Ecto neural progenitor cell (in vitro differentiated cells): ENCODE results near the gene B3GNT9.
"Not testable (repeated sequence)": the region's sequence is repeated elsewhere in the genome, so short reads cannot be mapped to it uniquely, and the experiment has no call there.

Experiments
- DNase-seq: peaks from one replicate; pipeline ENCODE4 v3.0.0-alpha.2; 2018; ENCODE audit warnings: low spot score

Gene B3GNT9

GRCh38 chr16:67150047-67150832 lies 558 bp downstream of the B3GNT9 start:
- DNase-seq: peak; percentile 84

DNA sequence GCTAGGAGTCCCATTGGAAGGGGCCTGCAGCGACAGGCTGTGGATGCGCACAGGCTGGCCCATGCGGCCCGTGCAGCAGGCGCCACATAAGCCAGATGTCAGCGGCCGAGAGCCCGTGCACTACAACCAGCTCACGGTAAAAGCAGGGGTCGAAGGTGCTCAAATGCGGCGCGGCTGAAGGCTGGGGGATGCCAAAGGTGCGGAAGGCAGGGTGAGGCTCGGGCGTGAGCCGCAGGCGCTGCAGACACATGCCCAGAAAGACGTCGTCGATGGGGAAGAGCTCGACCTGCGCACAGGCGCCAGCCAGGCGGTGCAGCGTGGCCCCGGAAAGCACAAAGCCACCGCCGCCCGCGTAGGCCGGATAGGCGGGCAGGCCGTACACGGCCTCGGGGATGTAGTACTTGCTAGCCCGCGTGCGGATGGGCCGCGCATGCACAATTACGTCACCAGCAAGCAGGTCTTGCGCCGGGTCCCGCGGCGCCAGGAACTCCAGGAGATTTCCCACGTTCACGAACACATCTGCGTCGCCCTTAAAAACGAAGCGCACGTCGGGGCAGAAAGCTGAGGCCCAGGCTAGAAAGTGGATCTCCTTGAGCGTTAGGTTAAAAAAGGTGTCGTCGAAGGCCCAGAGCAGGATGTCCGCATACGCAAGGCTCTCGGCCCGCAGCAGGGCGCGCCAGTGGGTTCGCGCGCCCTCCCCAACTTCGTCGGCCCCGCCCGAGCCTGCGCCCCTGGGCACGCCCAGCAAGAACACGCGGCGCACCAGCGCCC lies 1.3 kb downstream of the B3GNT9 start:
- DNase-seq: no peak

- DNase-seq: no peak
Measured at GRCh38 chr16:67148656-67149275, 2.0 kb downstream of the B3GNT9 start.

DNA sequence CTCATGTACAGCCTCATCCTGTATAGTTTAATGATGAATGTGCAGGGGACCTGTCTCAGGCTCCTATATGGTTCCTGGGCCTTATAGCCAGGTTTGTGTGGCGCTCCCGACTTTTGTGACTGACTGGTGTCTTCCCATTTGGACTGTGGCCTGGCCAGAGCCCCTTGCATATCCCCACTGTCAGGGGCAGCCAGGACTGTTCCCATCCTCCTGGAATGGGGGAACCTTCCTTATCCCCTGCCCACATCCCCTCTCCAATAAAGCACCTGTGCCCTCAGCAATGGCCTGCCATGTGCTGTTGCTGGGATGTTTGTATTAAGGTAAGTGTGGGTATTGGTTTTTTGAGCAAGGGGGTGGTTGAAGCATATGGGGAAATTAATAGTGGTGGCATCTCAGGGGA lies 2.6 kb downstream of the B3GNT9 start:
- no peak for DNase-seq

GRCh38 chr16:67147437-67148140 lies 3.2 kb downstream of the B3GNT9 start:
- no peak for DNase-seq

DNA sequence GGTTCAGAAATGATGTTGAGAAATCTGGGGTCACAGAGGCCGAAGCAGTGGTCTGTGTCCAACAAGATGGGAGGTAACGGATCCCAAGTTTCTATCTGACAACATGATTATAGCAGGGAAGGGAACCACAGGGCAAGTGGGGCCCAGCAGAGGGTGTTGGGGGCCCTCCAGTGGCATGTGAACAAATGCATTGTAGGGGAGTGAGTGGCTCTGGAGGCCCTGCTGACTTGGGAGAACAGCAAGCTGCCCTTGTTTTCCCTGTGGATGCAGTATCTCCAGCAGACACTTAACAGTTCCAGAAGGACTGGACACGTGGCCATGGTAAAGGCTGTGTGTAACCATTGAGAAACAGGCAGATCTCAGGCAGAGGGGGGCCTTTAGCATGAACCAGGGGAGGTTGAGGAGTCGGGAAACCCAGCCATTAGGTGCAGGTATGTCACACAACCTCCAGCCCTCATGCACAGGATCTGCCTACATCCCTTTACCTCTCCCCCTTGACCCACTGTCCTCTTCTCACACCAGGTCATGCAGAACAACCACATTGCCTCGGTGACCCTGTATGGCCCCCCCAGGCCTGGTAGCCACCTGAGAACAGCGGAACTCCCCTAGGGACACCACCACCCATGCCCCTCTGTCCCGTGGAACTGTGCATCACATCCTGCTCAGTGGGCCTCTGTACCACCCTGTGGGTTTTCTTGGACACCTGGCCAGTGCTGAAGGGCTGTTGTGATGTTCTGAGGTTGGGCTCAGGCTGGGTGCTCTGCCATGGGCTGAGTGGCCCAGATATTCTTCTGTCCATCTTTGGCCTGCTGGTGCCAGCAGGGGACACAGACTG lies 4.1 kb downstream of the B3GNT9 start:
- no peak for DNase-seq

GRCh38 chr16:67145746-67146145 lies 5.1 kb downstream of the B3GNT9 start:
- DNase-seq: no peak

- no peak for DNase-seq
Measured at GRCh38 chr16:67144943-67145342, 5.9 kb downstream of the B3GNT9 start.

DNA sequence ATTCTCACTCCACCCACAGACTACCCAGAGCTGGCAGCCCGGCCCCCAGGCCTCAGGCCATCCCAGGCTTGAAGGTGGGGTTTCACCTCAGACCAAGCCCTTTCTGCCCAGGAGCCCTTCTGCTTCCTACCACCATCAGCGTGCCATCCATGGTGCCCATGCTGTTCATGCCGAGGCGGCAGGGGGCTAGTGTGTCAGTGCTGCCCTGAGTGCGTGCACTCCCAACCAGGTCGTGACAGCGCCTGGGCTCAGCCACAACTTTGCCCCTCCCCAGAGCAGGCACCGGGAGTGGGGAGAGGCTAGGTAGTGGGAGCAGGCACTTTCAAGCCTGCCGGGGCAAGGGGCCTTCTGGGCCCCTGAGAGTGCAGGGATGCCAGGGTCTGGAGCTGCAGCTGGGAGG lies 8.5 kb downstream of the B3GNT9 start:
- DNase-seq: no peak

GRCh38 chr16:67141391-67141790 lies 9.4 kb downstream of the B3GNT9 start:
- no peak for DNase-seq

DNA sequence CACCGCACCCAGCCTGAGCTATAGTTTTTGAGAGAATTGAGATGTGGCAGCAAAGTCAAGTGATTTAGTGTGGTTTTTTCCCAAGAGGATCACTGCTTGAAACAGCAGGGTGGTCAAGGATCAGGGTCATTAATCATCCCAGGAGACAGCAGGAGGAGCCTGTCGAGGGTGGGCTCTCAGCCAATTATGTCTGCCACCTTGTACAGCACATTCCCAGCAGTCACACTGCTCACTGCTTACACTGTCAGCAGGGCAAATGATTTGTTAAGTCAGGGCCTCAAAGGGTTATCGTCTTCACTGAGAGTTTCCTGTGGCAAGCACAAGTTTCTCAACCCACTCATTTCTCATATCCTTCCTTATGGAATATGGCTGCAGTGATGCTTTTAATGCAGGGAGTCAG lies 13.2 kb downstream of the B3GNT9 start:
- DNase-seq: no peak

- DNase-seq: no peak
Measured at GRCh38 chr16:67129422-67129821, 21.4 kb downstream of the B3GNT9 start.

DNA sequence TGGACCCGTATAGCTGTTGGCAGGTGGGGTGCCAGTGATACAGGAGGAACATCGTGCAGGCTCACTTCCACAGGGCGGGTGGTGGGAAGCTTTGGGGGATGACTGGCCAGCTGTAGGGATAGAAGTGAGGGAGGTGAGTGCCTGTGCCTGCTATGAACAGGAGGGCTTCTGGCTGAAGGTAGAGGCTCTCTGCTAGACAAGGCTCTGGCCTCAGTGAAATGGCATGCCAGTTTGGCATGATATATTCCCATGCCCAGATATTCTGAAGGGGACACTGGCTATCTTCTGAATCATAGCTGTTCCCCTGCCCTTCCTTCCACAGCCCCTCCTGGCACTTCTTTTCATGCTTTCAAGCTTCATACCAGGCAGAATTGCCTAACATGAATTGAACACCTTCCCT lies 21.9 kb downstream of the B3GNT9 start:
- no peak for DNase-seq

DNA sequence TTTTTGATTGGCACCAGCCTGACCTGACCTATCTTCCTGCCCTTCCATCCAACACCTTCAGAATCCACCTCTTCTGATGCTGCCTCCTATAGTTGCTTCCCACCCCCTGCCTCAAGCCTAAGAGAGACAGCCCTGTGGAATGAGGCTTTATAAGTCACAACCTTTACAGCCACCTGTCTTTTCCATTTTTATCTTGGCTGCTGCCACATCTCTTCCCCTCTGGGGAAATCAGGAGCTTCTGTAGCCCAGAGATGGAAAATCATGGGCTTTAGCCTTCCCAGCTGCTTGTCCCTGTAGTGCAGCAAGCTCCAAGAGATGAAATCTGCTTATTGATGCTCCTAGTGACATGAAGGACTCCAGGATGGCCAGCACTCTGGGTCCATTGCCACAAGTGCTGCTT lies 22.4 kb downstream of the B3GNT9 start:
- DNase-seq: no peak

DNA sequence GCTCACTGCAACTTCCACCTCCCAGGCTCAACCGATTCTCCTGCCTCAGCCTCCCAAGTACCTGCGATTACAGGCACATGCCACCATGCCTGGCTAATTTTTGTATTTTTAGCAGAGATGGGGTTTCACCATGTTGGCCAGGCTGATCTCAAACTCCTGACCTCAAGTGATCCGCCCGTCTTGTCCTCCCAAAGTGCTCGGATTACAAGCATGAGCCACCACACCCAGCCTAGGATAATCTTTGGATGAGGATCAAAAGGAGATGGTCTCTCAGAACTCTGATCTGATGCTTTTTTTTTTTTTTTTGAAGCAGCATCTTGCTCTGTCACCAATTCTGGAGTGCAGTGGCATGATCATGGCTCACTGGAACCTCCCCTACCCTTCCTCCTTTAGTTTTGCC lies 28.0 kb downstream of the B3GNT9 start:
- DNase-seq: not testable (repeated sequence)

- DNase-seq: no peak
Measured at GRCh38 chr16:67120025-67120424, 30.8 kb downstream of the B3GNT9 start.

- DNase-seq: no peak
Measured at GRCh38 chr16:67117716-67118115, 33.1 kb downstream of the B3GNT9 start.

DNA sequence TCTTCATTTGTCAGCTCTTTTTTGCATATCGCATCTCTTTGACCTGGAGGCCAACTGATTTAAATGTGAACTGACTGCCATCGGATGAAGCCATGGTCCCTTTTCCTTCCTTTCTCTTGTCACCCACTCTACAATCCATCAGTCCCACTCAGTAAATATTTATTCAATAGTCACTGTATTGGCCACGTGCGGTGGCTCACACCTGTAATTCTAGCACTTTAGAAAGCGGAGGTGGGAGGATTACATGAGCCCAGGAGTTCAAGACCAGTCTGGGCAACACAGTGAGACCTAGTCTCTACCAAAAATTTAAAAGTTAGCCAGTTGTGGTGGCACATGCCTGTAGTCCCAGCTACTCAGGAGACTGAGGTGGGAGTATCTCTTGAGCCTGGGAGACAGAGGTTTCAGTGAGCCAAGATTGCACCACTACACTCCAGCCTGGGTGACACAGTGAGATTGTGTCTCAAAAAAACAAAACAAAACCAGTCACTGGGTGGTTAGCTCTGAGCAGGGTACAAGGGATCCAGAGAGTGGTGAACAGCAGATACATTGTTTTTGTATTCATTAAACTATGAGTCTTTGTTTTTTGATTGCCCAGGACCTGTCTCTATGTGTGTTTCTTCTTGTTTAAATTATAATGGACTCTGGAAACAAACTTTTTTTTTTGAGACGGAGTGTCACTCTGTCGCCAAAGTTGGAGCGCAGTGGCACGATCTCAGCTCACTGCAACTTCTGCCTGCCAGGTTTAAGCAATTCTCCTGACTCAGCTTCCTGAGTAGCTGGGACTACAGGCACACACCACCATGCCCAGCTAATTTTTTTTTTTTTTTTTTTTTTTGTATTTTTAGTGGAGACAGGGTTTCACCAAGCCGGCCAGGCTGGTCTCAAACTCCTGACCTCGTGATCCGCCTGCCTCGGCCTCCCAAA lies 34.1 kb downstream of the B3GNT9 start:
- DNase-seq: no peak

GRCh38 chr16:67115639-67116038 lies 35.2 kb downstream of the B3GNT9 start:
- DNase-seq: no peak

DNA sequence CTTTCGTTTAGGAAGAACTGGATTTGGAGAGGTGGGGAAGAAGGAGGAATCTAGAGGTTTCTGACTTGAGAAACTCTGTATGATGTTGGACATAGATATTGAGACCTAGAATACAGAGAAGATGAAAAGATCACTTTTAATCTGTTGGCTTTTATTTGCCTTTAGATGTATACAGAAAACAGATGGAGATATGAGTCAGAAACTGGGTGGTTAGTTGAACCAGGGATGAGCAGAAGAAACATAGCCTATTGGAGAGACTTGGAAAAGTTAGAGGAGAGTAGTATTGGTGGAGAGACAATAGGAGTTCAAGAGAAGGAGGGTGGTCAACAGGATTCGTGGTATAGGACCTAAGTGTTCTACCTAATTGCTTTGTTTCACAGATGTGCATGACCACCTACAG lies 36.0 kb downstream of the B3GNT9 start:
- DNase-seq: no peak
